OCI-LY7 (cell line): ENCODE results near the gene NAT8. TPM values are rescaled to one million over a fixed set of nuclear protein-coding genes. Genes with fewer than 3 reads are reported as not detected.

Source experiments
- BruUV-seq: library from RNA; stranded (reverse); fragments of 400-500 nt; replicated peaks from 2 replicates; lab custom pipeline; 2021; lab: Mats Ljungman, UMichigan
- CTCF ChIA-PET: fragments of 300-600 bp; sonication (Branson Sonifier 250); formaldehyde crosslinking; loops from one replicate; lab custom pipeline; 2022; ENCODE audit warnings: antibody characterized with exemption; ENCODE audit not compliant: unreplicated experiment; lab: Charles Lee
- POLR2A ChIA-PET: fragments of 300-600 bp; sonication (Branson Sonifier 250); formaldehyde crosslinking; loops from one replicate; lab custom pipeline; 2022; ENCODE audit warnings: antibody characterized with exemption; lab: Charles Lee
- DNase-seq: peaks from one replicate; pipeline ENCODE4 v3.0.0-alpha.2; 2015; ENCODE audit warnings: low spot score
- H2AFZ ChIP-seq: fragments of 200-600 bp; sonication (generic), shearing (Covaris generic); 2 replicates; pipeline ENCODE4 v1.6.1; 2014; ENCODE audit warnings: mild to moderate bottlenecking, antibody characterized with exemption, low read length, moderate library complexity
- H3K27ac ChIP-seq: fragments of 200-600 bp; sonication (generic); 2 replicates; pipeline ENCODE4 v1.5.1; 2014; ENCODE audit warnings: mixed run types, low read depth, mild to moderate bottlenecking, moderate library complexity, low read length, inconsistent platforms; ENCODE audit not compliant: poor library complexity, severe bottlenecking
- H3K36me3 ChIP-seq: fragments of 200-600 bp; sonication (generic); 2 replicates; pipeline ENCODE4 v1.6.1; 2014; ENCODE audit warnings: mild to moderate bottlenecking, antibody characterized with exemption, low read length, moderate library complexity, mixed read lengths; ENCODE audit not compliant: insufficient read depth
- H3K4me1 ChIP-seq: fragments of 200-600 bp; sonication (generic); 2 replicates; pipeline ENCODE4 v1.5.1; 2014; ENCODE audit warnings: mild to moderate bottlenecking, low read length; ENCODE audit not compliant: insufficient read depth, poor library complexity, severe bottlenecking
- H3K4me2 ChIP-seq: fragments of 200-600 bp; sonication (generic); 2 replicates; pipeline ENCODE4 v1.6.1; 2014; ENCODE audit warnings: mild to moderate bottlenecking, low read length
- H3K4me3 ChIP-seq: fragments of 200-600 bp; sonication (generic); 2 replicates; pipeline ENCODE4 v1.5.1; 2014; ENCODE audit warnings: mild to moderate bottlenecking, low read depth, low read length; ENCODE audit not compliant: poor library complexity, severe bottlenecking
- H3K79me2 ChIP-seq: fragments of 200-600 bp; sonication (generic); 2 replicates; pipeline ENCODE4 v1.6.1; 2016; ENCODE audit warnings: low read depth, mild to moderate bottlenecking, low read length, moderate library complexity, mixed read lengths; ENCODE audit not compliant: insufficient read depth
- H3K9me2 ChIP-seq: fragments of 200-600 bp; sonication (generic); 2 replicates; pipeline ENCODE4 v1.6.1; 2016; ENCODE audit warnings: mild to moderate bottlenecking, low read length, mixed read lengths; ENCODE audit not compliant: insufficient read depth
- H3K9me3 ChIP-seq: fragments of 200-600 bp; sonication (generic); 2 replicates; pipeline ENCODE4 v1.6.1; 2014; ENCODE audit warnings: mild to moderate bottlenecking, mixed run types, low read length, mixed read lengths
- H4K20me1 ChIP-seq: fragments of 200-600 bp; sonication (generic); 2 replicates; pipeline ENCODE4 v1.6.1; 2014; ENCODE audit warnings: mild to moderate bottlenecking, antibody characterized with exemption, low read length, moderate library complexity, mixed read lengths; ENCODE audit not compliant: insufficient read depth
- CTCF ChIP-seq: fragments of 200-600 bp; sonication (generic); conservative IDR thresholded peaks from 2 replicates; pipeline ENCODE4 v1.5.1; 2014; ENCODE audit warnings: mild to moderate bottlenecking, antibody characterized with exemption, low read length, moderate library complexity, mixed read lengths
- EZH2phosphoT487 ChIP-seq: fragments of 200-600 bp; sonication (generic); IDR thresholded peaks from 2 replicates; pipeline ENCODE4 v1.6.1; 2018; ENCODE audit warnings: low read depth, borderline replicate concordance, mild to moderate bottlenecking, mixed run types, antibody characterized with exemption, low read length, moderate library complexity, mixed read lengths
- intact Hi-C: fragments of 100-400 bp; cut with micrococcal nuclease; formaldehyde crosslinking; loops from one replicate; pipeline ENCODE4 v1.10.0; 2022; ENCODE audit not compliant: unreplicated experiment
- total RNA-seq, 2 experiments: library from RNA; depleted of rRNA in 1 of 2; stranded (reverse); fragments of >200 nt in 1 of 2; shearing (Covaris generic) in 1 of 2; gene quantifications; 2 replicates each; pipeline ENCODE4 v1.2.3, GENCODE V29; 2014 to 2022

NAT8 gene
- total RNA-seq, 2 experiments from 2014 or later, result not detected

GRCh38 chr2:73614105-73614504, 28.1 kb downstream of the NAT8 start:
- no peaks in the 10 kb centered on the region for H3K9me2 ChIP-seq
- TF ChIP-seq CTCF (no peak), EZH2phosphoT487 (no peak)
- intact Hi-C loops, result loop anchor here (1.0 kb wide), 1 partner anchor 14 kb away; no protein-coding TSS in a partner anchor
- DNase-seq, result no peak
- no peaks in the 10 kb centered on the region for H4K20me1 ChIP-seq
- no peaks in the 10 kb centered on the region for H3K4me1 ChIP-seq
- H3K9me3 ChIP-seq, result no peaks in the 10 kb centered on the region
- POLR2A ChIA-PET, result interaction anchor here (1.3 kb wide), 1 partner anchor 19 kb away, joined by 5 read pairs; no protein-coding TSS in a partner anchor
- H3K4me3 ChIP-seq, result no peak overlapping the region
- no peaks in the 10 kb centered on the region for H3K79me2 ChIP-seq
- CTCF ChIA-PET, result no interaction called here
- BruUV-seq, result no TSS peak
- no peak overlapping the region for H2AFZ ChIP-seq
- no peaks in the 10 kb centered on the region for H3K36me3 ChIP-seq
- H3K27ac ChIP-seq, result no peak overlapping the region
- no peak overlapping the region for H3K4me2 ChIP-seq

- Histone ChIP-seq H3K4me1 (no peaks in the 10 kb centered on the region), H3K4me3 (no peak overlapping the region), H3K36me3 (no peaks in the 10 kb centered on the region), H3K4me2 (no peak overlapping the region), H4K20me1 (no peaks in the 10 kb centered on the region), H3K79me2 (no peaks in the 10 kb centered on the region), H3K27ac (no peak overlapping the region), H2AFZ (no peak overlapping the region), H3K9me2 (no peaks in the 10 kb centered on the region), H3K9me3 (no peaks in the 10 kb centered on the region)
- intact Hi-C loops, result no loop called here
- TF ChIP-seq EZH2phosphoT487 (no peak), CTCF (no peak)
- ChIA-PET CTCF (no interaction called here), POLR2A (no interaction called here)
- DNase-seq, result no peak
- no TSS peak for BruUV-seq
Observed at GRCh38 chr2:73611867-73612266, 30.4 kb downstream of the NAT8 start.

- no TSS peak for BruUV-seq
Observed at GRCh38 chr2:73611193-73611592, 31.0 kb downstream of the NAT8 start.

More at GRCh38 chr2:73611193-73611592, 31.0 kb downstream of the NAT8 start:
- H3K4me1 ChIP-seq, result no peaks in the 10 kb centered on the region
- H3K9me2 ChIP-seq, result no peaks in the 10 kb centered on the region
- no peak overlapping the region for H2AFZ ChIP-seq
- no peaks in the 10 kb centered on the region for H3K79me2 ChIP-seq
- TF ChIP-seq CTCF (no peak), EZH2phosphoT487 (no peak)
- no peak overlapping the region for H3K27ac ChIP-seq
- H3K9me3 ChIP-seq, result no peaks in the 10 kb centered on the region
- POLR2A ChIA-PET, result no interaction called here
- H3K4me3 ChIP-seq, result no peak overlapping the region
- CTCF ChIA-PET, result no interaction called here
- no peak overlapping the region for H3K4me2 ChIP-seq
- no peak for DNase-seq
- intact Hi-C loops, result no loop called here
- no peaks in the 10 kb centered on the region for H3K36me3 ChIP-seq
- no peaks in the 10 kb centered on the region for H4K20me1 ChIP-seq
